Keratinocyte (primary cell): ENCODE measurements around the gene LDLRAD4. TPM values are rescaled to one million over a fixed set of nuclear protein-coding genes. Genes with fewer than 3 reads are reported as not detected.

Experiments
- DNase-seq: peaks from one replicate; pipeline ENCODE4 v3.0.0-alpha.2; 2011; ENCODE audit warnings: low read depth, missing footprints, low spot score
- FAIRE-seq: peaks from 2 replicates; lab custom pipeline; 2011; peaks lifted over from hg19 to GRCh38; lab: Jason Lieb, UNC
- H2AFZ ChIP-seq: 2 replicates; pipeline ENCODE4 v1.6.0; 2012; ENCODE audit warnings: low read length, control low read depth, inconsistent platforms; ENCODE audit not compliant: control insufficient read depth
- H3K27ac ChIP-seq: 2 replicates; pipeline ENCODE4 v1.5.1; 2011; ENCODE audit warnings: low read length; ENCODE audit not compliant: control insufficient read depth, insufficient read depth
- H3K27me3 ChIP-seq: 3 replicates; pipeline ENCODE4 v1.6.0; 2011; ENCODE audit warnings: low read length; ENCODE audit not compliant: control insufficient read depth, insufficient read depth; ENCODE audit errors: extremely low read depth
- H3K36me3 ChIP-seq, 2 experiments: 2 replicates in 1 of 2; 3 replicates in 1 of 2; pipeline ENCODE4 v1.5.1; 2011; ENCODE audit warnings: low read length in 2 of 2, mild to moderate bottlenecking in 1 of 2; ENCODE audit not compliant: control insufficient read depth in 2 of 2, insufficient read depth in 2 of 2; ENCODE audit errors: extremely low read depth in 1 of 2
- H3K4me1 ChIP-seq: 3 replicates; pipeline ENCODE4 v1.5.1; 2011; ENCODE audit warnings: low read length; ENCODE audit not compliant: control insufficient read depth, insufficient read depth; ENCODE audit errors: extremely low read depth
- H3K4me2 ChIP-seq: 3 replicates; pipeline ENCODE4 v1.6.0; 2011; ENCODE audit warnings: low read depth, low read length; ENCODE audit not compliant: control insufficient read depth, insufficient read depth; ENCODE audit errors: extremely low read depth
- H3K4me3 ChIP-seq, 3 experiments: fragments of 200-600 bp in 1 of 3; sonication (generic) in 1 of 3; 2 replicates in 2 of 3; 3 replicates in 1 of 3; pipeline ENCODE4 v1.5.1; 2011 to 2016; ENCODE audit warnings: low read length in 3 of 3, mild to moderate bottlenecking in 3 of 3, control low read depth in 2 of 3, inconsistent platforms in 1 of 3, low read depth in 1 of 3, mixed read lengths in 1 of 3, mixed run types in 1 of 3, moderate library complexity in 1 of 3; ENCODE audit not compliant: control insufficient read depth in 2 of 3, insufficient read depth in 2 of 3; ENCODE audit errors: extremely low read depth in 1 of 3
- H3K79me2 ChIP-seq: 2 replicates; pipeline ENCODE4 v1.6.0; 2012; ENCODE audit warnings: low read length; ENCODE audit not compliant: control insufficient read depth, insufficient read depth
- H3K9ac ChIP-seq: 3 replicates; pipeline ENCODE4 v1.6.0; 2011; ENCODE audit warnings: low read length; ENCODE audit not compliant: control insufficient read depth, insufficient read depth; ENCODE audit errors: extremely low read depth
- H3K9me1 ChIP-seq: 3 replicates; pipeline ENCODE4 v1.6.0; 2011; ENCODE audit warnings: low read length; ENCODE audit not compliant: control insufficient read depth, insufficient read depth; ENCODE audit errors: extremely low read depth
- H3K9me3 ChIP-seq: 2 replicates; pipeline ENCODE4 v1.5.1; 2012; ENCODE audit warnings: low read depth, low read length; ENCODE audit not compliant: control insufficient read depth
- H4K20me1 ChIP-seq: 3 replicates; pipeline ENCODE4 v1.6.0; 2011; ENCODE audit warnings: low read length; ENCODE audit not compliant: control insufficient read depth, insufficient read depth; ENCODE audit errors: extremely low read depth
- CTCF ChIP-seq, 3 experiments: IDR thresholded peaks in 1 of 3; conservative IDR thresholded peaks in 1 of 3; optimal IDR thresholded peaks in 1 of 3; 2 replicates in 2 of 3; 3 replicates in 1 of 3; pipeline versions ENCODE3 to v1.5.1; 2011; ENCODE audit warnings: low read length in 3 of 3, mild to moderate bottlenecking in 3 of 3, moderate library complexity in 2 of 3, control low read depth in 1 of 3, inconsistent platforms in 1 of 3; ENCODE audit not compliant: insufficient read depth in 2 of 3; ENCODE audit errors: extremely low read depth in 1 of 3
- EZH2 ChIP-seq: IDR thresholded peaks from one replicate; pipeline ENCODE4 v1.6.1; 2012; ENCODE audit warnings: inconsistent platforms, mild to moderate bottlenecking, low read length, moderate library complexity
- dilution Hi-C: fragments of 300-500 bp; cut with MboI; formaldehyde crosslinking; loops from one replicate; pipeline ENCODE4 v1.7.0; 2020; ENCODE audit warnings: low sequenced_read_pairs; ENCODE audit not compliant: extremely low pct_ligation_motif_present
- polyA plus RNA-seq, 5 experiments: library from polyadenylated mRNA; depleted of rRNA in 3 of 5; stranded (reverse) in 3 of 5; stranded (forward) in 1 of 5; unstranded in 1 of 5; fragments of >200 nt; gene quantifications; 1 replicate in 1 of 5; 2 replicates in 3 of 5; 3 replicates in 1 of 5; pipeline versions ENCODE4 v1.2.1 to v1.2.3, GENCODE V29; 2011 to 2012; ENCODE audit warnings: missing spikeins in 2 of 5, low read depth in 1 of 5, low replicate concordance in 1 of 5

Gene LDLRAD4
- polyA plus RNA-seq, 1 donor (not counting 4 experiments of a cell fraction or from before 2014, with no cell fraction given) = not detected

GRCh38 chr18:13585379-13586153 is 367.0 kb downstream of the LDLRAD4 start:
- TF ChIP-seq CTCF (optimal IDR thresholded peaks at IDR 0.05 in 1 of 3, IDR thresholded peaks at IDR 0.05 in 1 of 3, conservative IDR thresholded peaks at IDR 0.05 in 1 of 3; ENCODE audit: extremely low read depth in 1 of 3, insufficient read depth in 2 of 3, low read length in 3 of 3) (no peak), EZH2 (no peak)
- Histone ChIP-seq H4K20me1 (no peaks in the 10 kb centered on the region), H3K4me1 (no peaks in the 10 kb centered on the region), H3K27me3 (no peaks in the 10 kb centered on the region), H3K9me1 (no peaks in the 10 kb centered on the region), H3K4me2 (no peak overlapping the region), H3K27ac (no peak overlapping the region), H3K9ac (no peak overlapping the region), H3K79me2 (no peaks in the 10 kb centered on the region), H2AFZ (no peak overlapping the region), H3K4me3 (no peak overlapping the region), H3K9me3 (no peaks in the 10 kb centered on the region), H3K36me3 (no peaks in the 10 kb centered on the region)
- no peak for DNase-seq
- FAIRE-seq = no peak
- dilution Hi-C loops = no loop called here

- dilution Hi-C loops = no loop called here
- Histone ChIP-seq H3K27ac (no peak overlapping the region), H3K9me3 (no peaks in the 10 kb centered on the region), H3K9me1 (no peaks in the 10 kb centered on the region), H4K20me1 (no peaks in the 10 kb centered on the region), H3K4me2 (no peak overlapping the region), H3K4me3 (no peak overlapping the region), H3K4me1 (no peaks in the 10 kb centered on the region), H2AFZ (no peak overlapping the region), H3K36me3 (no peaks in the 10 kb centered on the region), H3K27me3 (no peaks in the 10 kb centered on the region), H3K9ac (no peak overlapping the region), H3K79me2 (no peaks in the 10 kb centered on the region)
- no peak for TF ChIP-seq EZH2
- no peak for TF ChIP-seq CTCF (optimal IDR thresholded peaks at IDR 0.05 in 1 of 3, IDR thresholded peaks at IDR 0.05 in 1 of 3, conservative IDR thresholded peaks at IDR 0.05 in 1 of 3; ENCODE audit: extremely low read depth in 1 of 3, insufficient read depth in 2 of 3, low read length in 3 of 3)
- DNase-seq (no peak), FAIRE-seq (no peak)
Observed at GRCh38 chr18:13587001-13587400, 368.4 kb downstream of the LDLRAD4 start.
